Neural crest cell (in vitro differentiated cells): ENCODE data around the gene CASP10. TPM values are rescaled to one million over a fixed set of nuclear protein-coding genes. Genes with fewer than 3 reads are reported as not detected.
"Not testable (repeated sequence)": the region's sequence is repeated elsewhere in the genome, so short reads cannot be mapped to it uniquely, and the experiment has no call there.

Experiments used
- DNase-seq: peaks from one replicate; pipeline ENCODE4 v3.0.0; 2021; ENCODE audit warnings: low read depth, mixed read lengths, low spot score
- H3K27ac Mint-ChIP-seq: one replicate; pipeline ENCODE4 v1.8.0; 2021; ENCODE audit warnings: mild to moderate bottlenecking, mixed read lengths; ENCODE audit not compliant: unreplicated experiment
- H3K27me3 Mint-ChIP-seq: 2 replicates; pipeline ENCODE4 v1.8.0; 2021; ENCODE audit warnings: low read depth, mild to moderate bottlenecking, mixed read lengths
- H3K36me3 Mint-ChIP-seq: 2 replicates; pipeline ENCODE4 v1.8.0; 2021; ENCODE audit warnings: low read depth, mild to moderate bottlenecking, mixed read lengths
- H3K4me1 Mint-ChIP-seq: 2 replicates; pipeline ENCODE4 v1.8.0; 2021; ENCODE audit warnings: mixed read lengths
- H3K4me3 Mint-ChIP-seq: one replicate; pipeline ENCODE4 v1.8.0; 2021; ENCODE audit warnings: mild to moderate bottlenecking, mixed read lengths
- H3K9me3 Mint-ChIP-seq: 2 replicates; pipeline ENCODE4 v1.8.0; 2021; ENCODE audit warnings: mixed read lengths
- total RNA-seq: library from RNA; stranded (reverse); gene quantifications from 2 replicates; pipeline ENCODE4 v1.2.1, GENCODE V29; 2021
- TF ChIP-seq, protein P1 (sequence below): fragments of 200-600 bp; sonication (generic); conservative IDR thresholded peaks from 2 replicates; pipeline ENCODE4 v1.5.0; 2021; ENCODE audit warnings: antibody characterized with exemption, mild to moderate bottlenecking

CASP10 gene
- total RNA-seq, 1 donor from 2014 or later, result not detected

- DNase-seq, result no peak
- Mint-ChIP-seq H3K4me3 (no peak overlapping the region), H3K27ac (no peak overlapping the region), H3K36me3 (no peaks in the 10 kb centered on the region), H3K9me3 (no peaks in the 10 kb centered on the region), H3K4me1 (peaks cover 8% of the 10 kb centered on the region), H3K27me3 (no peaks in the 10 kb centered on the region)
- TF ChIP-seq, protein P1, sequence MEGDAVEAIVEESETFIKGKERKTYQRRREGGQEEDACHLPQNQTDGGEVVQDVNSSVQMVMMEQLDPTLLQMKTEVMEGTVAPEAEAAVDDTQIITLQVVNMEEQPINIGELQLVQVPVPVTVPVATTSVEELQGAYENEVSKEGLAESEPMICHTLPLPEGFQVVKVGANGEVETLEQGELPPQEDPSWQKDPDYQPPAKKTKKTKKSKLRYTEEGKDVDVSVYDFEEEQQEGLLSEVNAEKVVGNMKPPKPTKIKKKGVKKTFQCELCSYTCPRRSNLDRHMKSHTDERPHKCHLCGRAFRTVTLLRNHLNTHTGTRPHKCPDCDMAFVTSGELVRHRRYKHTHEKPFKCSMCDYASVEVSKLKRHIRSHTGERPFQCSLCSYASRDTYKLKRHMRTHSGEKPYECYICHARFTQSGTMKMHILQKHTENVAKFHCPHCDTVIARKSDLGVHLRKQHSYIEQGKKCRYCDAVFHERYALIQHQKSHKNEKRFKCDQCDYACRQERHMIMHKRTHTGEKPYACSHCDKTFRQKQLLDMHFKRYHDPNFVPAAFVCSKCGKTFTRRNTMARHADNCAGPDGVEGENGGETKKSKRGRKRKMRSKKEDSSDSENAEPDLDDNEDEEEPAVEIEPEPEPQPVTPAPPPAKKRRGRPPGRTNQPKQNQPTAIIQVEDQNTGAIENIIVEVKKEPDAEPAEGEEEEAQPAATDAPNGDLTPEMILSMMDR, result no peak
These were observed 51.1 kb downstream of the CASP10 start for GRCh38 chr2:201233812-201234662.

DNA sequence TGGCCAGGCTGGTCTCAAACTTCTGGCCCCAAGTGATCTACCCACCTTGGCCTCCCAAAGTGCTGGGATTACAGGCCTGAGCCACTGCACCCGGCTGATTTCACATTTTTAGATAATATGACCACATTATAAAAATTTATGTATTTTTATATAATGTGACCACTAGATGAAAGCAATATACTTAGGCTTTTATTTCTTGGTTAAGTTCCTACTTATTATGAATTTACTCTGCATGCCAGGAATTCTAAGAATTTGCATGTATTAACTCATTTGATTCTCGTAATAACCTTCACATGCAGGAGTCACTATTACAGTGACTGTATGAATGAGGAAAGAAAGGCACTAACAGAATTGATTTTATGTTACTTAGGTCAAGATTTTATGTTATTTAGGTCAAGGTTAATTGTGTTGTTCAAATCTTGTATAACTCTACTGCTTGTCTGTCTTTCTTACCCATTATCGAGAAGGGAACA, 51.8 kb downstream of the CASP10 start:
- DNase-seq, result no peak
- no peaks in the 10 kb centered on the region for H3K9me3 Mint-ChIP-seq
- TF ChIP-seq, protein P1, result no peak
- H3K4me3 Mint-ChIP-seq, result no peak overlapping the region
- no peaks in the 10 kb centered on the region for H3K36me3 Mint-ChIP-seq
- H3K4me1 Mint-ChIP-seq, result peaks cover 8% of the 10 kb centered on the region
- no peaks in the 10 kb centered on the region for H3K27me3 Mint-ChIP-seq
- H3K27ac Mint-ChIP-seq, result no peak overlapping the region

DNA sequence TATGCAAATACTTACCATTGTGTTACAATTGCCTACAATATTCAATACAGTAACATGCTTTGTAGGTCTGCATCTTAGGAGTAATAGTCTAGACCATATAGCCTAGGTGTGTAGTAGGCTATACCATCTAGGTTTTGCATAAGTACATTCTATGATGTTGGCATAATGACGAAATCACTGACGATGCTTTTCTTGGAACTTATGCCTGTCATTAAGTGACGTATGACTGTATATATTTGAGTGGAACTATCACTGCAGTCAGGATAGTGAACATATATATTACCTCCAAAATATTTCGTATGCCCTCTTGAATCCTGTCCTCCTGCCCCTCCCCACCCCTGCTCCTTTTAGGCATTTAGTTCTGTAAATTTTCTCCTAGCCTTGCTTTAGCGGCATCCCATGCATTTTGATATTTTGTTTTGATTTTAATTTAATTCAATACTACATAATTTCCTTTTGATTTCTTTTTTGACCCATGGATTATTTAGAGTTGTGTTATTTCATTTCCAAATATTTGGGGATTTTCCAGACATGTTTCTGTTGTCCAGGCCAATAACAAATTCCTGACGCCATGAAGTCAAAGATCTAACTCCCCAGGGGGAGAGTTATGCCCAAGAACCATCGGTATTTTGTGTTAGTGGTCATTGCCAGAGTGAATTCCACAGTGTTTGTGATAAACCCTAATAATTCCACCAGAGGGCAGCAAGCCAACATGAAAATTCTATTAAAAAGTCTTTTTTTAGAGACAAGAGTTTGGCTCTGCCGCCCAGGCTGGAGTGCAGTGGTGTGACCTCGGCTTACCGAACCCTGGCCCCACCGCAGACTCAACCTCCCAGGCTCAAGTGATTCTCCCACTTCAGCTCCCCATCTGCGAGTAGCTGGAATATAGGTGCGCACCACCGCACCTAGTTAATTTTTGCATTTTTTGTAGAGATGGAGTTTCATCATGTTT, 53.2 kb downstream of the CASP10 start:
- peak overlapping the region; percentile 54 for H3K27ac Mint-ChIP-seq
- TF ChIP-seq, protein P1, result peak; percentile 81

GRCh38 chr2:201237486-201238123, 54.7 kb downstream of the CASP10 start:
- DNase-seq, result no peak
- H3K27me3 Mint-ChIP-seq, result no peaks in the 10 kb centered on the region

More for the DNA sequence above, 53.2 kb downstream of the CASP10 start:
- H3K4me1 Mint-ChIP-seq, result peaks cover 8% of the 10 kb centered on the region
- no peaks in the 10 kb centered on the region for H3K27me3 Mint-ChIP-seq
- DNase-seq, result peak; percentile 43
- no peak overlapping the region for H3K4me3 Mint-ChIP-seq
- peaks cover 2% of the 10 kb centered on the region for H3K9me3 Mint-ChIP-seq
- H3K36me3 Mint-ChIP-seq, result no peaks in the 10 kb centered on the region

GRCh38 chr2:201239167-201239935, 56.4 kb downstream of the CASP10 start:
- not testable (repeated sequence) for DNase-seq, H3K27me3 Mint-ChIP-seq, H3K27ac Mint-ChIP-seq, H3K36me3 Mint-ChIP-seq, H3K4me3 Mint-ChIP-seq, H3K9me3 Mint-ChIP-seq, H3K4me1 Mint-ChIP-seq

More at GRCh38 chr2:201237486-201238123, 54.7 kb downstream of the CASP10 start:
- H3K4me1 Mint-ChIP-seq, result peaks cover 8% of the 10 kb centered on the region
- no peak overlapping the region for H3K27ac Mint-ChIP-seq
- peaks cover 9% of the 10 kb centered on the region for H3K9me3 Mint-ChIP-seq
- no peaks in the 10 kb centered on the region for H3K36me3 Mint-ChIP-seq
- TF ChIP-seq, protein P1, result no peak
- H3K4me3 Mint-ChIP-seq, result no peak overlapping the region
